Stimulated activated CD4-positive, alpha-beta T cell treated with anti-CD3 and anti-CD28 coated beads, Interleukin-12 subunit alpha, Interleukin-12 subunit beta, amount 100 ng/mL, for 48 hours (primary cell): ENCODE data around the gene FBLN5.

Experiments
- DNase-seq, 3 donors: peaks; one replicate each; pipeline ENCODE4 v3.0.0-alpha.2; 2020; ENCODE audit warnings: low read depth in 2 of 3, low spot score in 1 of 3

Gene FBLN5

DNA sequence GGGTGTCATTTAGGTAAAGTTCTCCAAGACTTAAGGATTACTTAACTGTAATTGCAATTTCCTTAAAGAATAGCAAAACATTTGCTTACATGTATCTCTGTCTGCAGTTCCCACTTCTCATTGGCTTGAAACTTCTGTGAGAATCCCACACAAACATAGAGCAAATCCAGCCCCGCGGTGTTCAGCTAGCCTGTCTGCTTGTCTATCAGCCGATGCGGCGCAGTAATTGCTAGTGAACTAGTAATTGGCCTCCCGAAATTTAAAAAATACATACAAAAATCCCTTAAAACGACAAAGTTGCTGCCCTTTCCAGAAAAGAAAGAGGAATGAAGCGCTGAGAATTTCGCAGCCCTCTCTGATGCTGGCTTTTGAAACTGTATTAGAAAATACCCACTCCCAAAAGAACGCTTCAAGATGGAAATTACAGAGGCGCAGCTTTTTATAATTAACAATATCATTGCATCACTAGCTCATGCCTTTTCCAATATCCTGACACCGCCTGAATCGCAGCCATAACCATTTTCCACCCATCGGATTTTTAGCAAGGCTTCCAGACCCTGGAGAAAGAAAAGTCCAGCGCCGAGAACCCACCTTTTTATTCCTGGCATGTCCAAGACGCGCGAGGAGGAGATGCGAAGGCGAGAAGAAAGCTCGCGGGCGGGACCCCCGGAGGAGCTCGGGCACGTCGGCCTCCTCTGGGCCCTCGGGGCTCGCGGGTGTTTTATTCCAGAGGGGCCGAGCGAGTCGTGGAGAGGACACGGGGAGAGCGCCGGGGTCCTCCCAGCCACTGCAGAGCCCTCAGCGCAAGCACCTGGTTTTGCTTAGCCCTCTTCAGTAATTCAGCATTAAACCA lies 646 bp downstream of the FBLN5 start:
- no peak for DNase-seq

DNA sequence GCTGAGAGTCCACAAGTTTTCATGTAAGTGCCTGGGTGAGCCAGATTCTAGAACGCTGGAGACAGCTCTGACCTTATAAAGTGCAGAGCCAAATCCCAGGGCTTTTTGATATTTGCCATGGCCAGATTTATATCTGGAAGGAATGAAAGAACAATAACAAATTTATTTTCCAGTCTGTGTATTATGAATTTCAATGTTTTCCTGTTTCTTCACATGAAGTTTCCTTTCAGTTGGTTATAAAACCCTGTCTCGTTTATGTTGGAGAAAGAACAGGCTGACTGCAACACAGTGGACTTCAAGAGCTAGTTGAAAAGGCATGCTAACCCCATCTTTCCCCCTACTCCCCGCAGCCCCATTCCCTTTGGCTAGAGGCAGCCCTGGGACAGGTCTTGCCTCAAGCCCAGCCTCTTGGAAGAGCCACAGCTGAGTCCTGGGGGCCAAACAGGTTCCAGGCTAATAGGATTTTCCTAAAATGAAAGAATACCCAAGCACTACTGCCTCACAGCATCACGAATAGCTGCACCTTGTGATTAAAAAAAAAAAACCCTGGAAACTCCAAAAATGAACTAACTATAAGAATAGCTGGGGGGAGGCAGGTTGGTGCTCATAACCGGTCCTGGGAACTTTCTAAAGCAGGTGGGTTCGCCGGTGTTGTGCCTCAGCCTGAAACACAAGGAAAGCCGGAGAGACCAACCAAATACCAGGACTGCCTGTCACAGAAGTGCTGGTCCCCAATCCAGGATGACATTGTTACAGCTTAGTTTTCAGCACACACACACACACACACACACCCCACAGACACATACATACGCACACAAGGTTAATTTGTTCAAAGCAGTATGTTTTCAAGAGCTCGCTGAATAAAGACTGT lies 1.5 kb downstream of the FBLN5 start:
- no peak for DNase-seq

DNA sequence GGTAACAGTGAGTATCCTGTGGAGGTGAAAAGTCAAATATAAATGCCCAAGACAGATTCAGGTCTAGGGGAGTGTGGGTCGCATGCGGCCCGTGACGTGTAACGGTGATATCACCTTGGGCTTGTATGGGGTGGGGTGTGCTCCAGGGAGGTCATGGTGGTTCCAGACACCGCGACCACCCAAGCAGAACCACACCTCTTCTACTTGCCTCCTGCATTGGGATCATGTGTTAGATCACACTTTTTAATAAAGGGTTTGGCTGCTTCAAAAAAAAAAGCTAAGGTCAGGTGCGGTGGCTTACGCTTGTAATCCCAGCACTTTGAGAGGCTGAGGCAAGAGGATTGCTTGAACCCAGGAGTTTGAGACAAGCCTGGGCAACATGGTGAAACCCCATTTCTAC lies 4.5 kb downstream of the FBLN5 start:
- DNase-seq: no peak

DNA sequence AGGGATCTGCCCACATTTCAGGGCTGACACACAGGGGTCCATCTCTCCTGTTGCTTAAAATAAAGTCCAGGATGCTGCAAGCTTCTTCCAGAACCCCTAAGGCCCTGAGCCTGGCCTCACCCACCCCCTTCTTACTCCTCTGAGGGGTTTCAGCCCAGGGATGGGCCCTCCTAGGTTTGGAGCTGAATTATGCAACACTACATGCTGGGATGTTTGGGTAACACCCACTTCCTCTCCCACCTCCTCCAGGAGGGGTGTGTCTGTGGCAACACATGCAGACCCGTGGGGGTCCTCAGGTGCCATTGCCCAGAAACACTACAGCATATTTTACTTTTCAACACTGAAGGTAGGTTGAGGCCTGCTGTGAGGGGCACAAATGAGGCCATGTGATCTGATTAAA lies 5.4 kb downstream of the FBLN5 start:
- DNase-seq: no peak

DNA sequence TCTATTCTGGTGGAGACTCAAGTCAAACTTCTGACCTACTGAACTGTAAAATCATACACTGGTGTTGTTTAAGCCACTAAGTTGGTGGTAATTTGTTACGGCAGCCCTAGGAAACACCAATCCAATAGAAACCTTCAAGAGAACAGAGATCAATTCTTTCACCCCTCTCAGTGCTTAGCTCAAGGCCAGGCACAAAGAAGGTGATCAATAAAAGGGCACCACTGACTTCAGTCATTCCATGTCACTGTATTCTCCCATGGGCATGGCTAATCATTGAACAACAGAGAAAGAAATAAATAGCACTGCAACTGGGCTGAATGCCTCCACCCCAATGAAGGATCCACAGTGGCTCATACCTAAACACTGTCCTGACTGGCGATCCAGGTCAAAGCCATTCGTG lies 7.3 kb downstream of the FBLN5 start:
- no peak for DNase-seq

DNA sequence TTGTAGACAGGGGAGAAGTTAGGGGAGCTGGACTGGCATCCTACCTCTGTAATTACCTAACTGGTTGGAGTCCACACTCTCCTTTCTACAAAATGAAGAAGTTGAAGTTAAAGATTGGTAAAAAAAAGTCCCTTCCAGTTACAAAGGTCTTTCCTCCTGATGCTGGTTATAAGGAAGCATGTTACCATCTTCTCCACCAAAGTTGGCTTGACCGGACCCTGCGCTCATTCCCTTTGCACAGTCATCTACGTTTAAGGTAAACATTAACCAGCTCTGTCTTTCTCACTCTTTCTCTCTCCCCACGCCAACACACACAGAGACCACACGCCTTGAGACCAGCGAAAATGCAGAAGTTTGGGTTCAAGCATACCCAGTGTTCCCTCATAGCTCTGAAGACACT lies 11.9 kb downstream of the FBLN5 start:
- no peak for DNase-seq

DNA sequence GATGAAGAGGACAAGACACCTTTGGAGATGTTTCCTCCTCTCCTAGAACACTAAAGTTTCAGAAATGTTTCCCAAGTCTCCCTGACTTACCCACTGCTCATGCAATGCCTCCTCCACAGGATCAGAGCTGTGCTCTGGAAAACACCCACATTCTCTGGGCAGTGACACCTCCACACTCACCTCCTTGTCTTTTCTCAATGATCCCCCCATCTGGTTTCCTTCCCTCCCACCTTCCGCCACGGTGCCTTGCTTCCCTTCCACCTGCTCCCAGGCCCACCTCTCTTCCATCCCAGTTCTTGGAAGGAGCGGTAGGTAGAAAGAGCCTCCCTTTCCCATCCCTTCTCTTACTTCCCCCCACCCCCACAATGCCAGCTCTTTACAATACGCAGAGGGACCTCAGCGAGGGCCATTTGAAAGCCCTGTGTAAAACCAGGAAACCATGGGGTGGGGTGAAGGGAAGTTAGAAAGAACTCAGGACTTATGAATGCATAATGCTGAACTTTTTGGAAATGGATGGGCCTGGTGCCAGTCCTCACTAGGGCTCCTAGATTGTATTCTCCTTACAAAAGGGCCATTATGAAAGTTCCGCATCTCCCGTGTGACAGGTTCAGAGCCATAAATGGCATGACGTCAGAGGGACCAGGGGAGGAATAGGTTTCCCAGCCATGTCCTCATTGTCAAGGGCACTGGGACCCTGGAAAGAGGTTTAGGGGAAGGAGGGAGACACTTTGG lies 12.8 kb downstream of the FBLN5 start:
- DNase-seq: no peak

DNA sequence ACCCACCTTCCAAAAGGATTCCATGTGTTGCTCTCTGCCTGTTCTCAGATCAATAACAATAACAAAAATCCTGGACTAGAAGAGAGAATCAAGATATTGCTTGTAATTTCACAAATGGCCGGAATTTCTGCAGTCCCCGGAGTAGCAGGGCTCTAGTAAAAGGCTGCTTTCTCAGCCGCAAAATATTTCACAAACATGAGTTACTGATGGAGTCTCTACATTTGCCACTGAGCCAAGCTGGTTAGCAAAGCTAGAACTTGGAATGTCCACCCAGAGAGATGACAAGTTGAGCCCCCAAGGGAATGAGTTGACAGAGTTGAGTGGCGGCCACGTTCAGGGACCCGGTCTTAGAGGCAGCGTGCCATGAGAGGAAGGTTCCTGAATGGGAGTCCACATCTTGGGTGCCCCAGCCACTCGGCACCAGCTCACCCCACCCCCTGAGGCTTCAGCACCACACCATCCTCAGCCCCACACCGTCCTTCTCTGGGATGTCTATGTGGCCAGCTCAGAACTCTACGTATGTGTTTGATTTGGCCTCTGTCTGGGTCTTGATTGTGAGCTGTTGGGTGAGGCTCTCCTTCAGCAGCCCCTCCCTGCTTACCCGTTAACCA lies 15.9 kb downstream of the FBLN5 start:
- no peak for DNase-seq

DNA sequence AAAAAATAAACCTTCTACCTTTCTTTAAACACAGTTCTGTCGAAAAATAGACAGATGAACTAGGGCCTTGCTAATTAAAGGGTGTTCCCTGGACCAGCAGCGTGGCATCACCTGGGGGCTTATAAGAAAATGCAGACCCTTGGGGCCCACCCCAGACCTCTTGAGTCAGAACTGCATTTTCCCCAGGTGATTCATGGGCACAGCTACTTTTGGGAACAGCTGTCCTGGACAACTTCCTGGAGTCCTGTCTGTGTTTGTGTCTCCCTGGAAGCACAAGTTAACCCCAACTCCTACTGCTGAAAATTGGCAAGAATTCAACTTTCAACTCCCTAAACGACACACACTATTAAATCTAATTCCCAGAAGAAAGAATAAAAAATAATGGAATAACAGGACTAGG lies 17.8 kb downstream of the FBLN5 start:
- no peak for DNase-seq

DNA sequence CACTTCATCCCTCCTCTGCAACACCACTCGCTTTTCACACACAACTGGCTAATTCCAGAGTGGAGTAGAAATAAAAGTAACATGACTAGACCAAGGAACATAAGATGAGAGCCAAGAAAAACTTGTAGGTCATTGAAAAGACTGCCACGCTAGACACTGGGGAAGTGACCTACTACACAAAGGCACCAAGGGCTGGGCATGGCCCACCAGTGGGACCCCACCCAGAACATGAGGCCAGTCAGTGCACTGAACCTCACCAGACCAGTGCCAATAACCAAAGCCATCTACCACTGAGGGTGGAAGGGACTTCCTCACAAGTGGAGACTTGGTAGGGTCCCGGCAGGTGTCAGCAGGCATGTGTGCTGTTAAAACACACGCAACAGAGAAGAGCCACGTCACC lies 19.7 kb downstream of the FBLN5 start:
- no peak for DNase-seq

DNA sequence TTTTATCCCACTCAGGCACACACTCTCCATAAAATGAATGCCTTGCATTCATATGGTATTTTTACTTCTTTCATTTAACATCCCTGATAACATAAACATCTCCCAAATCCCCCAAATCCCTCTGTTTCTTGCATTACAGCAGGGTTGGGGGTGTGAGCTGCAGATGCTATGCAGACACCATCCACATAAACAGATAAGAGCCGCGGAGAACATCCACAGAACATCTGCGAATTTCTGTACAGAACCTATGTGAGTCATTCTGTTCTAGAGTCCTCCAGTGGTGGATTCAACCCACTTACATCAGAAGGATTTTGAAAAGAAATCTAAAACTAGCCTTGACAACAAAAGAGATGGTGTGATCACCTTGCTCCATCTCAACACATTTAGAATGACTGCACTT lies 20.3 kb downstream of the FBLN5 start:
- no peak for DNase-seq

DNA sequence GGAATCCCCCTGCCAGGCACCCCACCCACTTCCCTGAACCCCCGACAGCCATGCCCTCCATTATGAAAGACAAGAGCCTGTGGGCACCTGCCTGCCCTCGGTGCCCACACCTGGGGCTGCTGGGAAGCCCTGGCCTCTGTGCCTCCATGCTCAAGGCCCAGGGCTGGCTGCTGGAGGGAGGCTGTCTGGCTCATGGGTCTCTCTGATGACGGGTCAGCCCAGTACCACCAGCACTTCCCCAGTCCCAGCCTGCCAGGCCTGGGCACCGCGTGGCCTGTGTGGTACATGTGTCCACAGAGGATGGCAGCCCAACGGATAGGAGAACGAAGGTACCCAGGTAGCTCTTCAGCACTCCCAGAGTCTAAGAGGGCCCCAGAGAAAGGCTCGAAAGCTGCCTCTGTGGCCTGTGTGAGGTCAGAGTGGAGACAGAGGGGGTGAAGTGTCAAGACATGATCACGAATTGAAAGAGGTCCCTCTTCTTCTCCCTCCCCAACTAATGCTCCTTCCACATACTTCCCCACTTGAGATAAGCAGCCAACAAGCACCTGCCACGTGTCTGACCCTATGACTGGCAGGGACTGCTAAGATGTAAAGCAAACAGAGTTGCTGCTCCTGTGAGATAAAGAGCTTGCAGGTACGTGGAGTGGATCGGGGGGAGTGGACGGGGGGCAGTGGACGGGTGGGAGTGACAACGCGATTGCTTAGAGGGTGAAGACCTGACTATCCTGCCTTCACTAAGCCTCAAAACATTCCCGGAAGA lies 21.2 kb downstream of the FBLN5 start:
- DNase-seq: no peak

DNA sequence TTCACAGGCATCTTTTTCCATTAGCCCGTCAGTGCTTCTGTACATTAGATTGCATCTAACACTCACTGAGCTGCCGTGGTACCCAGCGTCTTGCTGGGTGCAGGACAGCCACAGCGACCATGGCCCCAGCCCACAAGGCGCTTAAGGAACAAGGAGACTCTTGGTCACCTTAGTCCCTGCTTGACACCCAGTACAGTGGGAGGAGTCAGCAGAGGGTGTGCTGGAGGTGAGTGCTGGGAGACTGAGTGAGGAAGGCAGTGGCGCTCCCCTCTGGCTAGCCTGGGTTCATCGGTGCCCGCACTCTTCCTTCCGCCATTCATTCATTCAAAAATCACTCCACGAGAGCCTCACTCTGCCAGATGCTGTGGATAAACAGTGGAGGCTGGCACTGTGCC lies 21.8 kb downstream of the FBLN5 start:
- DNase-seq: no peak

DNA sequence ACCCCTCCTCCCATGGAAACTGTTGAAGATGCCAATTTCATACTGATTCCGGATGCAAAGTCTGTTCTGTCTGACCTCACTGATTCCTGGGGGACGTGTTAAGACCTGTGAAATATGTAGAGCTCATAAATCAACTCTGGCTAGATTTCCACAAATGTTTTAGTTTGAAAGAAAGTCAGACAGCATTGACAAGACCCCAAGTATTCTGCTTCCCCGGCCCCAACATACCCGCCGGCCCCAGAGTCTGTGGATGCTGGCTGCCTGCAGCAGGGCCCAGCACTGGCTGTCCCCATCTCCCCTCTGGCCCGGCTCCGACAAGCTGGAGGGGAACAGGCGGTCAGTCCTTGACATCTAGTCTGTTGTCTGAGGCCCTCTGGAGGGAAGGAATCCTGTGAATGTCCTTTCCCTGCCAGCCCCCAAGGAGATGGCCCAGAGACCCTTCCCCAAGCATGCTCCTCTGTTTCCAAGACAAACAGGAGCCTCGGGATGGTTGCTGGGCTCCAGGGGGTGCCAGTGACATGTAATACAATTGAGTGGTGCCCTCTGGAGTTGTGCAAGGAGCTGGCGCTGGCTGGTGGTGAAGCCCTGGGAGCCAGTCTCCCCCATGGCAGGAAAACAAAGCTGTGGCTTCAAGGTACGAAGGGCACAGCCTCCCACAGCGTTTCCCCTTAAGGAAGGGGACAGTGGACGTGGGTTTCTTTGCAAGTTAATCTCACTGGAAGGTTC lies 22.3 kb downstream of the FBLN5 start:
- no peak for DNase-seq

DNA sequence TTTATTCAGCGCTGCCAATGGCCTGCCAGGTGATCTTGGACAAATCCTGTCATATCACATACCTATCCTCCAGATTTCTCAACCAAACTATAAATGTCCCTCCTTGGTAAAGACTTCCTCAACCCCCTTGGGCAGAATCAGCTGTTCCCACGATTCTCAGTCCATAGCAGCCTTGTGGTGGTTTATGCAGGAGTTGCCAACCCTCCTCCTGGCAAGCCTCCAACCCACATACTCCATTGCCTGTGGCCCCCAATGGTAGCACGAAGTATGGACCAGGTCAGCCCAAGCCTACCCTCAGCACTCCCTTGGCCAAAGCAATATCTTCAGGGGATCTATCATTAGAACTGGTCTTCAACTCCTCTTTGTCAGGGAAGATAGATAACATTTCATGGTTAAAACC lies 27.0 kb downstream of the FBLN5 start:
- DNase-seq: no peak

DNA sequence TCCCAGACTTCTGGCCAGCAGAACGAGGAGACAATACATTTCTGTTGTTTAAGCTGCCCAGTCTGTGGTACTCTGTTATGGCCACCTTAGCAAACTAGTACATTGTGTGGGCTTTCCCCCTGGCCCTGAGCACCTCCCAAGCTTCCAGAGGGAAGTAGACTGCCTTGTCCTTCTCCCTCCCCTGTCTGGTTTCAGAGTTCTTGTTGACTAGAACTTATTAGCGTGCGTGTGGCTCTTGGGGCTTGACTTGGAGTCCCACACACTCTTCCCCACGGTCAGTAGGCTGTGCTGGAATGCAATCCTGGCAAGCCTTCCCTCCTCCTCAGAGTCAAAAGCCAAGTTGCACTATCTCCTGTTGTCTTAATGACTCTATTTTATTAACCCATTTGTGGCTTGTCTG lies 27.7 kb downstream of the FBLN5 start:
- no peak for DNase-seq

DNA sequence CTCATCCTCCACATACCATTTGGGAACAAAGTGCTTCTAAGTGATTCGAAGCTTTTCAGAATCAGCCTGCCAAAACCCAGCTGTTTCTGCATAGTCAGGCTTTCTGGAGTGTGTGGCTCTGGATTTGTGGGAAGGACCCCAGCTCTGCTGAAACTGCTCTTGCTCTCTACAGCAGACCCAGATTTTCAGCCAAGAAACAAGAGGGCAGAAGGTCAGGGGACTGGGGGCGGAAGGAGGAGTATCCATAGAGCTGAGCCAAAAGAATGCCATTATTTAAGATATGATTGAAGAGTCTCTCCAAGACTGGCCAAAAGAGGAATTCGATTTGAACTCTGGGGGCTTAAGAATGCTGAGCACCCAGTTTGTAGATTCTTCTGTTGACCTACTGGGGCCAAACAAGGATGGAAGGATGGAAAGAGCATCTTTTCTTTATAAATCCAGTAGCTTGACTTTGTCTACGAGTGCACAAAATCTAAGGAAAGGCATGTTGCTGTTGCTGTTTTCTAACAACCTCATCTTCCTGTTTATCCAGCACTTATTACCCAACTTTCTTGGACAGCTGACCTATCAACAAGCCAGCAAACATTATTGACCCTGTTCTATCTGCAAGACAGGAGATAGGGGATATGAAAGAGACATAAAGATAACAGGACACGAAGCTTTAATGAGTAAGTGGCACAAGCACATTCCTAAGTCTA lies 29.2 kb downstream of the FBLN5 start:
- no peak for DNase-seq

DNA sequence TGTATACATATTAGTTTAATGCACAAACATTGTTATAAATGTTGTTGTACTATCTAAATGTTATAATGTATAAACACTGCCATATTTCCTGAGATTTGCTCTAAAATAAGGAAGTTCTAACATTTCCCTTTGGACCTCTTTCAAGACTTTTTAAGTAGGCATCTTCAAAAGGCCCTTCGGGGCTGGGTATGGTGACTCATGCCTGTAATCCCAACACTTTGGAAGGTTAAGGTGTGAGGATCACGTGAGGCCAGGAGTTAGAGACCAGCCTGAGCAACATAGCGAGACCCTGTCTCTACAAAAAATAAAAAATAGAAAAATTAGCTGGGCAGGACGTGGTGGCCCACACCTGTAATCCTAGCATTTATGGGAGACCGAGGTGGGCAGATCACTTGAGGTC lies 35.5 kb downstream of the FBLN5 start:
- DNase-seq: no peak

DNA sequence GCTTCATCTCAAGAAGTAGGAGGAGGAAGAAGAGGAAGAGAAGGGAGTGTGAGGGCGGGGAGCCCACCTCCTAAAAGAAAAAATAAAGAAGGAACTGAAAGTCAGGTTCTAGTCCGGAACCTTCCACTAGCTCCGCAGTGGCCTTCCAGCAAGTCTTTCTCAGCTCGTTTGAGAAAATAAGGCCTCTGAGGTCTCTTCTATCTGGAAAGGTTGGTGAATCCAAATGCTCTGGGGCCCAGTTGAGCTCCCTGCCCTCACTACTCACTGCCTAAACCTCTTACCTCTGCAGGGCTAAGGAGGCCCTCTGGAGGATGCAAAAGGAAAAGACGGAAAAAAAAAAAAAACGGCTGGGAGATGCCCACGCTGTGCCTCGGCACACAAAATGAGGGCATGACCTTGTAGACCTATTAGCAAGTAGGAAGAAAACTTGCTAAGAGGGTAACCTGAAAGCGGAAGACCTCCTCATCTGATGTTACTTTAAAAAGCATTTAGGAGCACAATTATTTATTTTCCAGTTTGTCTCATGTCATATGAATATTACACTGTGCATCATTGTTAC lies 35.9 kb downstream of the FBLN5 start:
- DNase-seq: peak; percentile 18 to 44 (median 19)
